ENCODE results near the gene RGS3.

DNA sequence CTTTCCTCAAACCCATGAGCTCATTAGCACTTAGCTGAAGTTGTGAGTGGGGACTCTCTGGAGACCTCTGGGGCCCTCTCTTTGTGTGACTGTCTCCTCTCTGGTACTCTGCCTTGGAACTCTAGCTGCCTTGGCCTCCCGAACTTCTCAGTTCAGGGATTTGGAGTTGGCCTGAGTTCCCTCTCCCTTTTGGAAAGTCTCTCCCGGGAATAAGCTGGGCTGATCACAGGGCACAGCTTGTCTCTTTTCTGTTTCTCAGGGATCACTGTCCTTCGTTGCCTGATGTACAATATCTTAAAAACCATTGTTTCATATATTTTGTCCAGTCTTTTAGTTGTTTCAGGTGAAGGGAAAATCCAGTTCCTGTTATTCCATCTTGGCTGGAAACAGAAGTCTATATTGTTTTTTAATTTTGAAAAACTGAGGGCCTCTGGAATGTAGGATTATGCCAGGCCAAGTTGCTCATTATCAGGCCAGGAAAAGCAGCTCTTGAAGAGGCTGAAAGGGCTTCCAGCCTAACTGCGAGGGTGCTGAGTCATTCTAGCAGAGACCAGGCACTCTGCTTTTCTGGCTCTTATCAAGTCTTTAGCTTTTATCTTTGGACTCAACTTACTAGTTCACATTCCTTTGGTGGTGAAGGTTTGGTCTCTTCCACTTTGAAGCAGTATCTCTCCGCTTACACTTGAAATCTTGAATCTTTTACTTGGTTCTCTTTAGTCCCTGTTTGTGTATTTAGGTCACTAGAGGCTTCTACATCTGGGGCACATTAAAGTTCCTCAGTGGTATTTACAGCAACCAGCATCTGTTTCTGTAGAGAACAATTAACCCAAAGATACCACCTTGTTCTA lies 8.4 kb upstream of the RGS3 start:
- TF ChIP-seq, protein P1, sequence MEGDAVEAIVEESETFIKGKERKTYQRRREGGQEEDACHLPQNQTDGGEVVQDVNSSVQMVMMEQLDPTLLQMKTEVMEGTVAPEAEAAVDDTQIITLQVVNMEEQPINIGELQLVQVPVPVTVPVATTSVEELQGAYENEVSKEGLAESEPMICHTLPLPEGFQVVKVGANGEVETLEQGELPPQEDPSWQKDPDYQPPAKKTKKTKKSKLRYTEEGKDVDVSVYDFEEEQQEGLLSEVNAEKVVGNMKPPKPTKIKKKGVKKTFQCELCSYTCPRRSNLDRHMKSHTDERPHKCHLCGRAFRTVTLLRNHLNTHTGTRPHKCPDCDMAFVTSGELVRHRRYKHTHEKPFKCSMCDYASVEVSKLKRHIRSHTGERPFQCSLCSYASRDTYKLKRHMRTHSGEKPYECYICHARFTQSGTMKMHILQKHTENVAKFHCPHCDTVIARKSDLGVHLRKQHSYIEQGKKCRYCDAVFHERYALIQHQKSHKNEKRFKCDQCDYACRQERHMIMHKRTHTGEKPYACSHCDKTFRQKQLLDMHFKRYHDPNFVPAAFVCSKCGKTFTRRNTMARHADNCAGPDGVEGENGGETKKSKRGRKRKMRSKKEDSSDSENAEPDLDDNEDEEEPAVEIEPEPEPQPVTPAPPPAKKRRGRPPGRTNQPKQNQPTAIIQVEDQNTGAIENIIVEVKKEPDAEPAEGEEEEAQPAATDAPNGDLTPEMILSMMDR (conservative IDR thresholded peaks at IDR 0.05 in 1 of 2, IDR thresholded peaks at IDR 0.05 in 1 of 2; ENCODE audit: extremely low read depth in 1 of 2, insufficient read depth in 1 of 2, low read depth in 1 of 2, low read length in 2 of 2) = no peak
- TF ChIP-seq EZH2 (IDR thresholded peaks at IDR 0.05; ENCODE audit: borderline replicate concordance, low read length) = no peak
